ENCODE measurements around the gene KRTAP9-4.
"Not testable (repeated sequence)": the region's sequence is repeated elsewhere in the genome, so short reads cannot be mapped to it uniquely, and the experiment has no call there.

DNA sequence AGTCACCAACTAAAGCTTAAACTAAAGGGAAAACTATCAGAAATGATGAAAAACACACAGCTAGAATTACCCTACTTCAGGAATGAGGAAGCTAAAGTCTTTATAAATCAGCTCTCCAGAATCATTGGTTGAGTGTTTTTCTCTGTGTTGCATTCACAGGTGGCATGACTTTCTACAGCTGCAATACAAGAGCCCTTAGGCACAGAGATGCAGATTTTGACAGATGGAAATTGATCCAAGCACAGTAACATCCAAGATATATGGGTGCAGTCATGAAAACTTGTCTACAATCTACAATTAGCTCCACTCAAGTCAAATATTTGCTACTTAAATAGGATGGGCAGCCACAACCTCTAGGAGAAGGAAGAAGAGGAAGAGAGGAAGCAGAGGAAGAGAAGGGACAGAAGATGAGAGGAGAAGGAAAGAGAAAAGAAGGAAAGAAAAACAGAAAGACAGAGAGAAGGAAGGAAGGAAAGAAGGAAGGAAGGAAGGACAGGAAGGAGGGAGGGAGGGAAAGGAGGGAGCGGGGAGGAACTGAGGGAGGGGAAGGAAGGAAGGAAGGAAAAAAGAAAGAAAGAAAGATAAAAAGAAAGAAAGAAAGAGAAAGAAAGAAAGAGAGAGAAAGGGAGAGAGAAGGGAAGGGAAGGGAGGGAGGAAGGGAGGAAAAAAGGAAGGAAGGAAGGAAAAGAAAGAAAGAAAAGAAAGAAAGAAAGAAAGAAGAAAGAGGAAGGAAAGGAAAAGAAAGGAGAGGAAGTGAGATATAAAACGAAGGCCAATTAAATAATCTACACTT lies 2.3 kb upstream of the KRTAP9-4 start:
- TF ChIP-seq, protein P1, sequence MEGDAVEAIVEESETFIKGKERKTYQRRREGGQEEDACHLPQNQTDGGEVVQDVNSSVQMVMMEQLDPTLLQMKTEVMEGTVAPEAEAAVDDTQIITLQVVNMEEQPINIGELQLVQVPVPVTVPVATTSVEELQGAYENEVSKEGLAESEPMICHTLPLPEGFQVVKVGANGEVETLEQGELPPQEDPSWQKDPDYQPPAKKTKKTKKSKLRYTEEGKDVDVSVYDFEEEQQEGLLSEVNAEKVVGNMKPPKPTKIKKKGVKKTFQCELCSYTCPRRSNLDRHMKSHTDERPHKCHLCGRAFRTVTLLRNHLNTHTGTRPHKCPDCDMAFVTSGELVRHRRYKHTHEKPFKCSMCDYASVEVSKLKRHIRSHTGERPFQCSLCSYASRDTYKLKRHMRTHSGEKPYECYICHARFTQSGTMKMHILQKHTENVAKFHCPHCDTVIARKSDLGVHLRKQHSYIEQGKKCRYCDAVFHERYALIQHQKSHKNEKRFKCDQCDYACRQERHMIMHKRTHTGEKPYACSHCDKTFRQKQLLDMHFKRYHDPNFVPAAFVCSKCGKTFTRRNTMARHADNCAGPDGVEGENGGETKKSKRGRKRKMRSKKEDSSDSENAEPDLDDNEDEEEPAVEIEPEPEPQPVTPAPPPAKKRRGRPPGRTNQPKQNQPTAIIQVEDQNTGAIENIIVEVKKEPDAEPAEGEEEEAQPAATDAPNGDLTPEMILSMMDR (IDR thresholded peaks at IDR 0.05 in 2 of 3, conservative IDR thresholded peaks at IDR 0.05 in 1 of 3; ENCODE audit: borderline replicate concordance in 1 of 3, insufficient read depth in 1 of 3, low read depth in 2 of 3, low read length in 2 of 3) = not testable (repeated sequence)
- not testable (repeated sequence) for TF ChIP-seq JUND (IDR thresholded peaks at IDR 0.05); EZH2 (IDR thresholded peaks at IDR 0.05); POLR2AphosphoS5 (IDR thresholded peaks at IDR 0.05; ENCODE audit: low read depth, low read length); TCF7L2 (IDR thresholded peaks at IDR 0.05; ENCODE audit: borderline replicate concordance, extremely low read depth, insufficient read depth, insufficient read length); POLR2A (IDR thresholded peaks at IDR 0.05; ENCODE audit: borderline replicate concordance, extremely low read depth, insufficient read depth, insufficient read length); RAD21 (IDR thresholded peaks at IDR 0.05; ENCODE audit: low read depth); SRF (IDR thresholded peaks at IDR 0.05; ENCODE audit: low read depth); ZFX (IDR thresholded peaks at IDR 0.05)
- TF ChIP-seq, protein P2, sequence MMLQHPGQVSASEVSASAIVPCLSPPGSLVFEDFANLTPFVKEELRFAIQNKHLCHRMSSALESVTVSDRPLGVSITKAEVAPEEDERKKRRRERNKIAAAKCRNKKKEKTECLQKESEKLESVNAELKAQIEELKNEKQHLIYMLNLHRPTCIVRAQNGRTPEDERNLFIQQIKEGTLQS (IDR thresholded peaks at IDR 0.05) = not testable (repeated sequence)
- TF ChIP-seq, protein P3, sequence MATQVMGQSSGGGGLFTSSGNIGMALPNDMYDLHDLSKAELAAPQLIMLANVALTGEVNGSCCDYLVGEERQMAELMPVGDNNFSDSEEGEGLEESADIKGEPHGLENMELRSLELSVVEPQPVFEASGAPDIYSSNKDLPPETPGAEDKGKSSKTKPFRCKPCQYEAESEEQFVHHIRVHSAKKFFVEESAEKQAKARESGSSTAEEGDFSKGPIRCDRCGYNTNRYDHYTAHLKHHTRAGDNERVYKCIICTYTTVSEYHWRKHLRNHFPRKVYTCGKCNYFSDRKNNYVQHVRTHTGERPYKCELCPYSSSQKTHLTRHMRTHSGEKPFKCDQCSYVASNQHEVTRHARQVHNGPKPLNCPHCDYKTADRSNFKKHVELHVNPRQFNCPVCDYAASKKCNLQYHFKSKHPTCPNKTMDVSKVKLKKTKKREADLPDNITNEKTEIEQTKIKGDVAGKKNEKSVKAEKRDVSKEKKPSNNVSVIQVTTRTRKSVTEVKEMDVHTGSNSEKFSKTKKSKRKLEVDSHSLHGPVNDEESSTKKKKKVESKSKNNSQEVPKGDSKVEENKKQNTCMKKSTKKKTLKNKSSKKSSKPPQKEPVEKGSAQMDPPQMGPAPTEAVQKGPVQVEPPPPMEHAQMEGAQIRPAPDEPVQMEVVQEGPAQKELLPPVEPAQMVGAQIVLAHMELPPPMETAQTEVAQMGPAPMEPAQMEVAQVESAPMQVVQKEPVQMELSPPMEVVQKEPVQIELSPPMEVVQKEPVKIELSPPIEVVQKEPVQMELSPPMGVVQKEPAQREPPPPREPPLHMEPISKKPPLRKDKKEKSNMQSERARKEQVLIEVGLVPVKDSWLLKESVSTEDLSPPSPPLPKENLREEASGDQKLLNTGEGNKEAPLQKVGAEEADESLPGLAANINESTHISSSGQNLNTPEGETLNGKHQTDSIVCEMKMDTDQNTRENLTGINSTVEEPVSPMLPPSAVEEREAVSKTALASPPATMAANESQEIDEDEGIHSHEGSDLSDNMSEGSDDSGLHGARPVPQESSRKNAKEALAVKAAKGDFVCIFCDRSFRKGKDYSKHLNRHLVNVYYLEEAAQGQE (IDR thresholded peaks at IDR 0.05; ENCODE audit: low read depth) = not testable (repeated sequence)

Measured in HCT116 (cell line).